ENCODE measurements around the gene ARL15.

The ARL15 gene

DNA sequence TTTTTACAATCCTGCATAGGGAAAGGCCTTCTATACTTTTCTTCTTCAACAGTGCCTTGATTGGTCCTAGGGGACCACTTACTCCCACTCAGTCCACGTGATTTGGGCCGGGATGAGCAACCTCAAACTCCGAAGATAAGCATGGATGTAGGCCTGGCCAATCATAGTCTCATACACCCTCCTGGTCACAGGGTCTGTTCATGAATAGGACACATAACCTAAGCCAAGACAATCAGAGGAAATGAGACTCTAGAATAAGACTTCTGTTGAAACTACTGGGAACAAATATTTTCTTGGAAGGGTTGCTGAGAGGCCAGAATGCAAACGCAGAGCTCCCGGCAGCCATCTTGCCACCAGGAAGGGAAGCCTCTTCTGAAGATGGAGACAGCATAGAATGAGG is 68.1 kb downstream of the ARL15 start:
- Histone ChIP-seq H3K27me3 (no peaks in the 10 kb centered on the region), H3K36me3 (no peaks in the 10 kb centered on the region), H3K4me3 (ENCODE audit: low read depth in 1 of 2, low read length in 1 of 2) (no peak overlapping the region), H3K27ac (no peak overlapping the region), H3K9me3 (no peaks in the 10 kb centered on the region), H3K4me1 (ENCODE audit: control insufficient read depth in 1 of 2, insufficient read depth in 1 of 2, low read depth in 1 of 2, low read length in 1 of 2) (no peaks in the 10 kb centered on the region)
- TF ChIP-seq, protein P1, sequence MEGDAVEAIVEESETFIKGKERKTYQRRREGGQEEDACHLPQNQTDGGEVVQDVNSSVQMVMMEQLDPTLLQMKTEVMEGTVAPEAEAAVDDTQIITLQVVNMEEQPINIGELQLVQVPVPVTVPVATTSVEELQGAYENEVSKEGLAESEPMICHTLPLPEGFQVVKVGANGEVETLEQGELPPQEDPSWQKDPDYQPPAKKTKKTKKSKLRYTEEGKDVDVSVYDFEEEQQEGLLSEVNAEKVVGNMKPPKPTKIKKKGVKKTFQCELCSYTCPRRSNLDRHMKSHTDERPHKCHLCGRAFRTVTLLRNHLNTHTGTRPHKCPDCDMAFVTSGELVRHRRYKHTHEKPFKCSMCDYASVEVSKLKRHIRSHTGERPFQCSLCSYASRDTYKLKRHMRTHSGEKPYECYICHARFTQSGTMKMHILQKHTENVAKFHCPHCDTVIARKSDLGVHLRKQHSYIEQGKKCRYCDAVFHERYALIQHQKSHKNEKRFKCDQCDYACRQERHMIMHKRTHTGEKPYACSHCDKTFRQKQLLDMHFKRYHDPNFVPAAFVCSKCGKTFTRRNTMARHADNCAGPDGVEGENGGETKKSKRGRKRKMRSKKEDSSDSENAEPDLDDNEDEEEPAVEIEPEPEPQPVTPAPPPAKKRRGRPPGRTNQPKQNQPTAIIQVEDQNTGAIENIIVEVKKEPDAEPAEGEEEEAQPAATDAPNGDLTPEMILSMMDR (IDR thresholded peaks at IDR 0.05), result no peak

DNA sequence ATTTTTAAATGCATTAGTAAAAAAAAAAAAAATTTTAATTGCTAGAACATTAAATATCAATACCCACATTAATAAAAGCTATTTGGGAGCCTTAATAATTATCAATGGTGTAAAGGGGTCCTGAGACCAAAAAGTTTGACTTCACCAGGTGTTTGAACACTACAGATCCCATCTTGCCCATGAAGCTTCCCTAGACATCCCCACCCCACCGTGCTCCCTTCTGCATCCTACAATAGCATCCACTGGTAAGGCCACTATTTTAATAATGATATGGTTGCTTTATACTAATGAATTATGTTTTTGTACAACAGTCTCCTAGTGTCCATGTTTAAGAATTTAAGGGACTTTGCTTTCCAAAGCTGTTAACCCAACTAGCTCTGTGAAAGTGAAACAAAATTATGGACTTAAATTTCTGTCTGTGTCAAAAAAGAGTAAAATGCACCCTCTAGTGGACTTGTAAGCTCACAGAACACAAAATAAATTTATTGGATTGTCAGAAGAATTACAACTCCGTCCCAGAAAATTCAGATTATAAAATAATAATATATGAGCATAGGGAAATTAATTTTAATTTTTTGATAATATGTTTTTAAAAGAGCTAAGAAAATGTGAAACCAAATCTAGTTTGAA is 76.0 kb downstream of the ARL15 start:
- H3K36me3 ChIP-seq, result no peaks in the 10 kb centered on the region
- no peaks in the 10 kb centered on the region for H3K9me3 ChIP-seq
- H3K4me3 ChIP-seq (ENCODE audit: low read depth in 1 of 2, low read length in 1 of 2), result no peak overlapping the region
- no peaks in the 10 kb centered on the region for H3K27me3 ChIP-seq
- H3K4me1 ChIP-seq (ENCODE audit: control insufficient read depth in 1 of 2, insufficient read depth in 1 of 2, low read depth in 1 of 2, low read length in 1 of 2), result no peaks in the 10 kb centered on the region
- TF ChIP-seq, protein P1 (IDR thresholded peaks at IDR 0.05), result no peak
- H3K27ac ChIP-seq, result no peak overlapping the region

DNA sequence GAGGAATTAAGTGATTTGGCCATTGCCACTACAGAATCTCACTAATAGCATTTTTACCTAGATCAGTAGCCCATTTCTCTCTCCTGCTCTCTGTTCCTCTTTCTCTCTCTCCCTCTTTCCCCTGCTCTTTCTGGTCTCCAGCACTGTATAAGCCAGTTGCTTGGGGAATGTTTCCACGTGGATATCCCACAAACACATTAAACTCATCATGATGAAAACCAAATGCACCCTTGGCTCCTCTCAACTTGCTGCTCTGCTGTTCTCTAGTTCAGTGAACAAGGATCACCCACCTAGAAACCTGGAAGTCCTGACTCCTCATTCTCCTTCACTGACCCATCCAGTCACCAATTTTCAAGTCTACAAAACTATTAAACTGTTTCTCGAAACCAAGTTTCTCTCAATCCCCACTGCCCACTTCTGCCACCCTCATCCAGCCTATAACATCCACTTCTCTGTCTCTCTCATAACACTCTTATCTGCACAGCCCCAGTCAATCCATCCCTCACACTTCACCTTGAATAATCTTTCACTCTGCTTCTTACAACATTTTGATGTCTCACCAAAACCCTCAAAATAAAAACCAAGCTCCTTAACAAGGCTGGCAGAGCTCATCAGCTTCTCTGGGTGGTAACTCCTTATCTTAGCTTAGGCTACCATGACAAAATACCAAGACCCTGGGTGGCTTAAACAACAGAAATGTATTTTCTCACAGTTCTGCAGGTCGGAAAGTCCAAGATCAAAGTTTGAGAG is 79.3 kb downstream of the ARL15 start:
- Histone ChIP-seq H3K36me3 (no peaks in the 10 kb centered on the region), H3K4me1 (ENCODE audit: control insufficient read depth in 1 of 2, insufficient read depth in 1 of 2, low read depth in 1 of 2, low read length in 1 of 2) (no peaks in the 10 kb centered on the region), H3K27ac (no peak overlapping the region), H3K9me3 (no peaks in the 10 kb centered on the region), H3K4me3 (ENCODE audit: low read depth in 1 of 2, low read length in 1 of 2) (no peak overlapping the region), H3K27me3 (no peaks in the 10 kb centered on the region)
- TF ChIP-seq, protein P1 (IDR thresholded peaks at IDR 0.05), result no peak

DNA sequence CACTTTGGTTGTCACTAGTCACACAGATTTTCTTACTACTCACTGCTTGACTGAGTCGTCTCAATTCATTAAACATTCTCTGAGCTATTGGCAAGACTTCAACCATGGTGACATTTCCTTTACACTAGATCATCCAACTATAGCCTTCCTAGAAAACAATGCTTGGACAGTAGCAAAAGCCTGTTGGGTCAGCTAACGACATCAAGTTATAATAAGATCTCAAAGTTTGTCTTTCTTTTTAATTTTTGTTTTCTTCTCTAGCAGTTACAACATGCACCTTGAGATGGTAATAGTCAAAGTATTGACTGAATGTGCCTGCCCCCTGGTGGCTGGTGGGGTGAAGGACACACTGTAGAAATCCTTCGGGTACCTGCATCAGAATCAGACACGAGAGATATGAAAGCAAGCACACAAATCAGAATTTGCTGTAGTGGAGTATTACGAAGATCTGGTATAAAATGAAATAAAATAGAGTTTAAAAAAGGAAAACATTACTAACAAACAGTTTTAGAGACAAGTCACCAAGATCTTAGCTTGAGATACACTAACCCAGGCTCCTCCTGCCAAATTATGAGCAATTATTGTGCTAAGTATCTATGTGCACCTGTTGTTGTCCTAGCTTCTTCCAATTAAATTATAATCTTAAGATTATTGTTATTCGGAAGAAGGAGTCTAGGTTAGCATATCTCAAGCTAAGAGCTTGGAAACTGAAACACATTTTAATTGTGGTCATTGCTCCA is 81.2 kb downstream of the ARL15 start:
- Histone ChIP-seq H3K27me3 (no peaks in the 10 kb centered on the region), H3K27ac (no peak overlapping the region), H3K4me1 (ENCODE audit: control insufficient read depth in 1 of 2, insufficient read depth in 1 of 2, low read depth in 1 of 2, low read length in 1 of 2) (no peaks in the 10 kb centered on the region), H3K36me3 (no peaks in the 10 kb centered on the region), H3K9me3 (no peaks in the 10 kb centered on the region), H3K4me3 (ENCODE audit: low read depth in 1 of 2, low read length in 1 of 2) (no peak overlapping the region)
- TF ChIP-seq, protein P1 (IDR thresholded peaks at IDR 0.05), result peak; percentile 88

DNA sequence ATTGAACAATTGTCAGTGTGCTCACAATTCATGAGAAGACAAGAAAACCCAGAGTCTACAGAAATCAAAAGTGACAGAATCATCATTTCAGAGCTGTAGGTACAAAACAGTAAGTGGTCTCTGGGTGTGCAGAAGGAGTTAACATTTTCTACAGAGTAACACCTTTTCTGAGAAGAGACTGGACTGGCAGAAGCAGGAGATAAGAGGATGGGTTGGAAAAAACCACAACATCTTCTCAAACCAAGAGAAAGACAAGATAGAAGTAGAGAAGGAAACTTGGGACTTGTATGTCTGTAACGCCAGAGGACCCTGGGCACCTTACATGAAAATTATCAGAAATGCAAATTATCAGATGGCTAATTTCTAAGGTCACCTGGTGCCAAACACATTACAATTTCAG is 82.6 kb downstream of the ARL15 start:
- Histone ChIP-seq H3K4me3 (ENCODE audit: low read depth in 1 of 2, low read length in 1 of 2) (no peak overlapping the region), H3K36me3 (no peaks in the 10 kb centered on the region), H3K9me3 (no peaks in the 10 kb centered on the region), H3K4me1 (ENCODE audit: control insufficient read depth in 1 of 2, insufficient read depth in 1 of 2, low read depth in 1 of 2, low read length in 1 of 2) (no peaks in the 10 kb centered on the region), H3K27ac (no peak overlapping the region), H3K27me3 (no peaks in the 10 kb centered on the region)
- TF ChIP-seq, protein P1 (IDR thresholded peaks at IDR 0.05), result no peak

All from neutrophil (primary cell).